WERI-Rb-1 (cell line): ENCODE measurements around the gene CCDC9.

Experiments used
- DNase-seq: peaks from one replicate; pipeline ENCODE4 v3.0.0-alpha.2; 2020
- H3K27ac ChIP-seq: fragments of 250-450 bp; sonication (Bioruptor Pico); 2 replicates; pipeline ENCODE4 v1.5.1; 2020; ENCODE audit warnings: mild to moderate bottlenecking, moderate library complexity
- H3K27me3 ChIP-seq: fragments of 250-450 bp; sonication (Bioruptor Pico); 2 replicates; pipeline ENCODE4 v1.5.1; 2021; ENCODE audit warnings: mild to moderate bottlenecking, low read depth, moderate library complexity; ENCODE audit not compliant: insufficient read depth, severe bottlenecking
- H3K36me3 ChIP-seq: fragments of 250-450 bp; sonication (Bioruptor Pico); 2 replicates; pipeline ENCODE4 v1.5.1; 2020; ENCODE audit warnings: mild to moderate bottlenecking, moderate library complexity
- H3K4me3 ChIP-seq: 2 replicates; pipeline ENCODE4 v1.5.1; 2011; ENCODE audit warnings: low read depth, mild to moderate bottlenecking, control low read depth, low read length
- H3K9me3 ChIP-seq: fragments of 250-450 bp; sonication (Bioruptor Pico); 2 replicates; pipeline ENCODE4 v1.5.1; 2021; ENCODE audit warnings: mild to moderate bottlenecking, moderate library complexity; ENCODE audit not compliant: severe bottlenecking
- CTCF ChIP-seq: IDR thresholded peaks from 2 replicates; pipeline ENCODE4 v1.5.1; 2011; ENCODE audit warnings: low read depth, mild to moderate bottlenecking, control low read depth, inconsistent platforms, low read length

Gene CCDC9

GRCh38 chr19:47239610-47240296 lies 16.6 kb upstream of the CCDC9 start:
- TF ChIP-seq CTCF: no peak
- no peak overlapping the region for H3K27ac ChIP-seq
- H3K9me3 ChIP-seq: no peaks in the 10 kb centered on the region
- no peaks in the 10 kb centered on the region for H3K36me3 ChIP-seq
- peak overlapping the region; percentile 27 for H3K4me3 ChIP-seq
- peaks cover 10% of the 10 kb centered on the region for H3K27me3 ChIP-seq
- peak; percentile 50 for DNase-seq

GRCh38 chr19:47240556-47240955 lies 15.8 kb upstream of the CCDC9 start:
- Histone ChIP-seq H3K4me3 (no peak overlapping the region), H3K27ac (0 out of 2 replicates have a peak overlapping the region, but pooled peaks have one; percentile 25), H3K9me3 (no peaks in the 10 kb centered on the region), H3K36me3 (no peaks in the 10 kb centered on the region), H3K27me3 (peaks cover 10% of the 10 kb centered on the region)
- no peak for DNase-seq
- TF ChIP-seq CTCF: no peak

- DNase-seq: peak; percentile 86
- no peaks in the 10 kb centered on the region for H3K36me3 ChIP-seq
- H3K4me3 ChIP-seq: no peak overlapping the region
- no peak for TF ChIP-seq CTCF
- 0 out of 2 replicates have a peak overlapping the region, but pooled peaks have one; percentile 25 for H3K27ac ChIP-seq
- no peaks in the 10 kb centered on the region for H3K9me3 ChIP-seq
- peaks cover 10% of the 10 kb centered on the region for H3K27me3 ChIP-seq
These were observed 15.1 kb upstream of the CCDC9 start for GRCh38 chr19:47240996-47241918.

GRCh38 chr19:47241919-47242577 lies 14.3 kb upstream of the CCDC9 start:
- Histone ChIP-seq H3K27me3 (peaks cover 10% of the 10 kb centered on the region), H3K4me3 (no peak overlapping the region), H3K36me3 (no peaks in the 10 kb centered on the region), H3K9me3 (no peaks in the 10 kb centered on the region), H3K27ac (no peak overlapping the region)
- TF ChIP-seq CTCF: no peak
- no peak for DNase-seq

- Histone ChIP-seq H3K4me3 (peak overlapping the region; percentile 18; the same call in 1 of the 2 replicates), H3K27ac (no peak overlapping the region), H3K27me3 (peaks cover 10% of the 10 kb centered on the region), H3K36me3 (no peaks in the 10 kb centered on the region), H3K9me3 (no peaks in the 10 kb centered on the region)
- no peak for TF ChIP-seq CTCF
- DNase-seq: no peak
These were observed 13.0 kb upstream of the CCDC9 start for GRCh38 chr19:47243364-47243775.
